HFF-Myc (cell line): Measurements from ENCODE around the gene ANO5.

Experiments used
- DNase-seq: peaks from one replicate; pipeline ENCODE4 v3.0.0-alpha.2; 2011; ENCODE audit warnings: low read depth; ENCODE audit errors: extremely low read depth
- H3K4me3 ChIP-seq: replicated peaks from 2 replicates; pipeline ENCODE4 v1.5.1; 2011; ENCODE audit warnings: low read depth, mild to moderate bottlenecking, control low read depth, low read length
- TF ChIP-seq, protein P1 (sequence below): IDR thresholded peaks from 2 replicates; pipeline ENCODE4 v1.5.1; 2012; ENCODE audit warnings: mild to moderate bottlenecking, low read depth, low read length, control low read depth; ENCODE audit errors: missing control alignments

ANO5 gene

GRCh38 chr11:22197139-22198005 lies 4.5 kb downstream of the ANO5 start:
- DNase-seq, result no peak
- TF ChIP-seq, protein P1, sequence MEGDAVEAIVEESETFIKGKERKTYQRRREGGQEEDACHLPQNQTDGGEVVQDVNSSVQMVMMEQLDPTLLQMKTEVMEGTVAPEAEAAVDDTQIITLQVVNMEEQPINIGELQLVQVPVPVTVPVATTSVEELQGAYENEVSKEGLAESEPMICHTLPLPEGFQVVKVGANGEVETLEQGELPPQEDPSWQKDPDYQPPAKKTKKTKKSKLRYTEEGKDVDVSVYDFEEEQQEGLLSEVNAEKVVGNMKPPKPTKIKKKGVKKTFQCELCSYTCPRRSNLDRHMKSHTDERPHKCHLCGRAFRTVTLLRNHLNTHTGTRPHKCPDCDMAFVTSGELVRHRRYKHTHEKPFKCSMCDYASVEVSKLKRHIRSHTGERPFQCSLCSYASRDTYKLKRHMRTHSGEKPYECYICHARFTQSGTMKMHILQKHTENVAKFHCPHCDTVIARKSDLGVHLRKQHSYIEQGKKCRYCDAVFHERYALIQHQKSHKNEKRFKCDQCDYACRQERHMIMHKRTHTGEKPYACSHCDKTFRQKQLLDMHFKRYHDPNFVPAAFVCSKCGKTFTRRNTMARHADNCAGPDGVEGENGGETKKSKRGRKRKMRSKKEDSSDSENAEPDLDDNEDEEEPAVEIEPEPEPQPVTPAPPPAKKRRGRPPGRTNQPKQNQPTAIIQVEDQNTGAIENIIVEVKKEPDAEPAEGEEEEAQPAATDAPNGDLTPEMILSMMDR, result no peak
- H3K4me3 ChIP-seq, result no peak overlapping the region

- TF ChIP-seq, protein P1, result no peak
- no peak for DNase-seq
- no peak overlapping the region for H3K4me3 ChIP-seq
Measured at GRCh38 chr11:22199243-22199642, 6.4 kb downstream of the ANO5 start.

DNA sequence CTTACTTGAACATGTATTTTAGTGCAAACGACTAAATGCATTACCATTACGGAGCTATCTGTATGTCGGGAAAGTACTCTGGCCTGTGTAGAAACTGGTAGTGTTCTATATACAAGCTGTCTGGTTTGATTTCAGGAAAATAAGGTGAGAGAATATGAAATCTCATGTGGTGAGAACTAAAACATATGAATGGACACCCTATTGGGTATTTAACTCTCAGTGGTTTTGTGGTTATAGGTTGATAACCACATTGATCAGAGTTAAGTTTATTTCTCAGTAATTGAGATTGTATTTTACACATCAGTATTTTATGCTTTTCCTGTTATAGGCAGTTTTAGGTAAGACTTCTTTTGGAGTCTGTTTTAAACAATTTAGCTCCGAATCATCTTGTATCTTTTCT lies 10.4 kb downstream of the ANO5 start:
- no peak for DNase-seq
- TF ChIP-seq, protein P1, result no peak
- H3K4me3 ChIP-seq, result no peak overlapping the region

GRCh38 chr11:22207162-22207561 lies 14.3 kb downstream of the ANO5 start:
- TF ChIP-seq, protein P1, result no peak
- DNase-seq, result no peak
- no peak overlapping the region for H3K4me3 ChIP-seq

DNA sequence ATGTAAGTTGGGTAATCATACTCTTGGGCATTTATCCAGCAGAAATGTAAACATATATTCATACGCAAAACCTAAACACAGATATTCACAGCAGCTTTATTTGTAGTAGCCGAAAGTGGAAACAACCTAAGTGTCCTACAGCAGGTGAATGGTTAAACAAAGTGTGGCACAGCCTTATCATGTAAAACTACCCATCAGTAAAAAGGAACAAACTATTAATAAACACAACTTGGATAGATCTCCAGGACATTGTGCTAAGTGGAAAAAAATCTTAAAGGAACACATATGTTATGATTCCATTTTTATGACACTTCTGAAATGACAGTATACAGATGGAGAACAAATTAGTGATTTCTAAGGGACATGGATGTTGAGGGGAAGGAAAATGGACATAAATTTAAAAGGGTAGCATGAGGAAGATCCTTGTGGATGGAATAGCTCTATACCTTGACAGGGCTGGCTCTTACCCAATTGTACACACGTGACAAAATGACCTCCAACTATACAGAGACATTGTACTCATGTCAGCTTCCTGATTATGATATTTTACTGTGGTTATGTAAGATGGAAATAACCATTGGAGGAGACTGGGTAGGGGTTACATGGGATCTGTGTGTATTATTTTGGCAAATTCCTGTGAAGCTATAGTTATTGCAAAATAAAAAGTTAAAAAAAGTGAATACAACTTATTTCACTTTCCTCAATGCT lies 15.4 kb downstream of the ANO5 start:
- H3K4me3 ChIP-seq, result no peak overlapping the region
- TF ChIP-seq, protein P1, result no peak
- no peak for DNase-seq

- no peak for DNase-seq
- TF ChIP-seq, protein P1, result no peak
Measured at GRCh38 chr11:22216940-22217339, 24.1 kb downstream of the ANO5 start.

More at GRCh38 chr11:22216940-22217339, 24.1 kb downstream of the ANO5 start:
- H3K4me3 ChIP-seq, result no peak overlapping the region
